ENCODE measurements around the gene DDX54.

DDX54 gene

DNA sequence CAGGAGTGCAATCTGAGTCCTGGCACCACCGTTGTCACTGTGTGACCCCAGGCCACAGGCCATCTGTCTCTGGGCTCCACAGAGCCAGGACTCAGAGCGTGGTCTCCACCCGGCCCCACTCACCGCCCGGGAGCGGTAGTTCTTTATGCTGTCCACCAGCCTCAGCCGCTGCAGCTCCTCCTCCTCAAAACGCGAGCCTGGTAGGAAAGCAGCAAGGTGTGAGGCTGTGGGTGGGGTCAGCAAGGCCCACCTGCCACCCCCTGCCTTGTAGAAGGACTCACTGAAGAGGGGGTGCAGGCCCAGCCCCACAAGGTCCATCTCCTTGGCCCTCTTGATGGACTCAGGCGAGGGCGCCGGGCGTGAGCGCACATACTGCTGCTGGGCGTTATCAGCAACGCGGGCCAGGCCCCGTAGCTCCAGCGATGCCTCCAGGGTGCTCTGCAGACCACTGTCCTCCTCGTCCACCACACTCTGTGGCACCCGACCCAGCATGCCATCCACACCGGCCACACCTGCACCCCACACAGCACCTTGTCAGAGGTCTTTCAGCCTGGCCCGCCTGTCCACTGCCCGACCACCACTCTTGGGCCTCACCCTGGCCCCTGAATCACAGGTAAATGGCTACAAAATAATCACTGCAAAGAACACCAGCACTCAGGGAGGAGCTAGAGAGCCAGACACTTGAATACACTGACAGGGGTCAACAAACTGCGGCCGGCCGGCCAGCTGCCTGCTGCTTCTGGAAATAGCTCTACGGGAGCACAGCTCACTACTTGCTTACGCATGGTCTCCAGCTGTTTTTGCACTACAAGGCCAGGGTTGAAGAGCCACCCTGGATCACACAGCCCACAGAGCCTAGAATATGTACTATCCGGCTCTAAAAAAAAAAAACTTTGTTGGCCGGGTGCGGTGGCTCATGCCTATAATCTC lies 19.5 kb downstream of the DDX54 start:
- no peak overlapping the region for H3K4me3 ChIP-seq (ENCODE audit: low read depth, low read length)
- DNase-seq (ENCODE audit: low read depth), result no peak
- in situ Hi-C loops (cut with HindIII; ENCODE audit: low sequenced_read_pairs), result loop anchor here (25.0 kb wide), 1 partner anchor 103 kb away; the partner anchor contains the start of gene DTX1
- TF ChIP-seq, protein P1, sequence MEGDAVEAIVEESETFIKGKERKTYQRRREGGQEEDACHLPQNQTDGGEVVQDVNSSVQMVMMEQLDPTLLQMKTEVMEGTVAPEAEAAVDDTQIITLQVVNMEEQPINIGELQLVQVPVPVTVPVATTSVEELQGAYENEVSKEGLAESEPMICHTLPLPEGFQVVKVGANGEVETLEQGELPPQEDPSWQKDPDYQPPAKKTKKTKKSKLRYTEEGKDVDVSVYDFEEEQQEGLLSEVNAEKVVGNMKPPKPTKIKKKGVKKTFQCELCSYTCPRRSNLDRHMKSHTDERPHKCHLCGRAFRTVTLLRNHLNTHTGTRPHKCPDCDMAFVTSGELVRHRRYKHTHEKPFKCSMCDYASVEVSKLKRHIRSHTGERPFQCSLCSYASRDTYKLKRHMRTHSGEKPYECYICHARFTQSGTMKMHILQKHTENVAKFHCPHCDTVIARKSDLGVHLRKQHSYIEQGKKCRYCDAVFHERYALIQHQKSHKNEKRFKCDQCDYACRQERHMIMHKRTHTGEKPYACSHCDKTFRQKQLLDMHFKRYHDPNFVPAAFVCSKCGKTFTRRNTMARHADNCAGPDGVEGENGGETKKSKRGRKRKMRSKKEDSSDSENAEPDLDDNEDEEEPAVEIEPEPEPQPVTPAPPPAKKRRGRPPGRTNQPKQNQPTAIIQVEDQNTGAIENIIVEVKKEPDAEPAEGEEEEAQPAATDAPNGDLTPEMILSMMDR (IDR thresholded peaks at IDR 0.05; ENCODE audit: low read depth, low read length, missing control alignments), result no peak

GRCh38 chr12:113164014-113164413 lies 21.3 kb downstream of the DDX54 start:
- TF ChIP-seq, protein P1 (IDR thresholded peaks at IDR 0.05; ENCODE audit: low read depth, low read length, missing control alignments), result no peak
- H3K4me3 ChIP-seq (ENCODE audit: low read depth, low read length), result no peak overlapping the region
- no peak for DNase-seq (ENCODE audit: low read depth)
- in situ Hi-C loops (cut with HindIII; ENCODE audit: low sequenced_read_pairs), result loop anchor here (25.0 kb wide), 1 partner anchor 102 kb away; the partner anchor contains the start of gene DTX1

DNA sequence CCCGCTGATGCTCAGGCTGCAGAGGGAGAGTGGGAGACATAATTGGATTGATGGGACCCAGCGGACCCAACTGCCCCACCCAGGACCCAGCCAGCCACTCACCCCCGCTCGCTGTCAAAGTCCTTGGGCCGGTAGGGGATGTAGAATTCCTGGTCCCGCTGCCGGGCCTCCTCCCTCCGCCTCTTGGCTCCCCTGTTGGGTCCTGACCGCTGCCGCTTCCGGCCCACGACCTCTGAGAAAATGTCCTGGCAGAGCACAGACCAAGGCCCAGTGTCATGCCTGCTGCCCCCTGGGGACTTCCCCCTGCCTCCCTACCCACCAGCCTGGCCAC lies 22.3 kb downstream of the DDX54 start:
- in situ Hi-C loops (cut with HindIII; ENCODE audit: low sequenced_read_pairs), result loop anchor here (25.0 kb wide), 1 partner anchor 101 kb away; the partner anchor contains the start of gene DTX1
- no peak overlapping the region for H3K4me3 ChIP-seq (ENCODE audit: low read depth, low read length)
- DNase-seq (ENCODE audit: low read depth), result no peak
- TF ChIP-seq, protein P1 (IDR thresholded peaks at IDR 0.05; ENCODE audit: low read depth, low read length, missing control alignments), result no peak

- H3K4me3 ChIP-seq (ENCODE audit: low read depth, low read length), result no peak overlapping the region
- TF ChIP-seq, protein P1 (IDR thresholded peaks at IDR 0.05; ENCODE audit: low read depth, low read length, missing control alignments), result no peak
- DNase-seq (ENCODE audit: low read depth), result no peak
- in situ Hi-C loops (cut with HindIII; ENCODE audit: low sequenced_read_pairs), result loop anchor here (25.0 kb wide), 1 partner anchor 100 kb away; the partner anchor contains the start of gene DTX1
Observed at GRCh38 chr12:113162102-113163029, 22.9 kb downstream of the DDX54 start.

DNA sequence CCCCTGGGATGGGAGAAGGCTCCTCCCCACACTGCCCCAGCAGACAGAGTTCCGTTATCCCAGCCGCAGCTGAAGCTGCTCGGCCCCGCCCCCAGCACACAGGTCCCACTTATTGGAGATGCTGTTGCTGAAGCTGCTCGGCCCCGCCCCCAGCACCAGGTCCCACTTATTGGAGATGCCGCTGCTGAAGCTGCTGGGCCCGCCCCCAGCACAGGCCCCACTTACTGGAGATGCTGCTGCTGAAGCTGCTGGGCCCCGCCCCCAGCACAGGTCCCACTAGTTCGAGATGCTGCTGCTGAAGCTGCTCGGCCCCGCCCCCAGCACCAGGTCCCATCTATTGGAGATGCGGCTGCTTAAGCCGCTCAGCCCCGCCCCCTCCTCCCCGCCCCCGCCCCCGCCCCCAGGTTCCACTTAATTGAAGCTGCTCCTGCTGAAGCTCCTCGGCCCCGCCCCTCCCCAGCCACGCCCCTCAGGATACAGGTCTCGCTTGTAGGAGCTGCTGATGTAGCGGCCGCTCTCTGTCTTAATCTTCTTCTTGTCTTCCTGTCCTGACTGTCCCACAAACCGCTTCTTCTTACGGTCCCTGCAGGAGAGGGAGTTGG lies 23.8 kb downstream of the DDX54 start:
- in situ Hi-C loops (cut with HindIII; ENCODE audit: low sequenced_read_pairs), result loop anchor here (25.0 kb wide), 1 partner anchor 99 kb away; the partner anchor contains the start of gene DTX1
- no peak overlapping the region for H3K4me3 ChIP-seq (ENCODE audit: low read depth, low read length)
- TF ChIP-seq, protein P1 (IDR thresholded peaks at IDR 0.05; ENCODE audit: low read depth, low read length, missing control alignments), result no peak
- DNase-seq (ENCODE audit: low read depth), result no peak

- in situ Hi-C loops (cut with HindIII; ENCODE audit: low sequenced_read_pairs), result loop anchor here (25.0 kb wide), 1 partner anchor 98 kb away; the partner anchor contains the start of gene DTX1
- DNase-seq (ENCODE audit: low read depth), result no peak
- TF ChIP-seq, protein P1 (IDR thresholded peaks at IDR 0.05; ENCODE audit: low read depth, low read length, missing control alignments), result no peak
- no peak overlapping the region for H3K4me3 ChIP-seq (ENCODE audit: low read depth, low read length)
Observed at GRCh38 chr12:113159937-113160336, 25.3 kb downstream of the DDX54 start.

Data from astrocyte of the cerebellum (primary cell).